ENCODE results near the gene CTSK.
"Not testable (repeated sequence)": the region's sequence is repeated elsewhere in the genome, so short reads cannot be mapped to it uniquely, and the experiment has no call there.

The CTSK gene

GRCh38 chr1:150808121-150808520 is at the start of gene CTSK:
Gene CTSK, minus strand, starts transcription at chr1:150808260. Its CDS starts 1,455 bp downstream, at chr1:150806805.
- peak; percentile 42 for DNase-seq

GRCh38 chr1:150852734-150853133 is 44.7 kb upstream of the CTSK start:
- not testable (repeated sequence) for DNase-seq

GRCh38 chr1:150850801-150851362 is 42.8 kb upstream of the CTSK start:
- DNase-seq = not testable (repeated sequence)

- no peak for DNase-seq
These were observed 38.5 kb upstream of the CTSK start for GRCh38 chr1:150846473-150847146.

- no peak for DNase-seq
These were observed 35.4 kb upstream of the CTSK start for GRCh38 chr1:150843474-150843873.

- no peak for DNase-seq
These were observed 34.9 kb upstream of the CTSK start for GRCh38 chr1:150842964-150843363.

- DNase-seq = no peak
These were observed 34.3 kb upstream of the CTSK start for GRCh38 chr1:150842343-150842742.

GRCh38 chr1:150841626-150842025 is 33.6 kb upstream of the CTSK start:
- DNase-seq = no peak

GRCh38 chr1:150840850-150841249 is 32.8 kb upstream of the CTSK start:
- not testable (repeated sequence) for DNase-seq

GRCh38 chr1:150836129-150836773 is 28.2 kb upstream of the CTSK start:
- DNase-seq = no peak

GRCh38 chr1:150833961-150834360 is 25.9 kb upstream of the CTSK start:
- DNase-seq = not testable (repeated sequence)

GRCh38 chr1:150832597-150832996 is 24.5 kb upstream of the CTSK start:
- no peak for DNase-seq

- DNase-seq = no peak
These were observed 21.7 kb upstream of the CTSK start for GRCh38 chr1:150829751-150830150.

- DNase-seq = no peak
These were observed 18.2 kb upstream of the CTSK start for GRCh38 chr1:150826299-150826698.

GRCh38 chr1:150820730-150821512 is 12.9 kb upstream of the CTSK start:
- DNase-seq = peak; percentile 45

GRCh38 chr1:150815871-150816270 is 7.8 kb upstream of the CTSK start:
- no peak for DNase-seq

- peak; percentile 48 for DNase-seq
These were observed 5.1 kb upstream of the CTSK start for GRCh38 chr1:150813028-150813707.

GRCh38 chr1:150810958-150811659 is 3.0 kb upstream of the CTSK start:
- DNase-seq = no peak

GRCh38 chr1:150809651-150810050 is 1.6 kb upstream of the CTSK start:
- peak; percentile 83 for DNase-seq

GRCh38 chr1:150808846-150809245 is 786 bp upstream of the CTSK start:
- peak; percentile 46 for DNase-seq

- peak; percentile 60 for DNase-seq
These were observed 624 bp downstream of the CTSK start for GRCh38 chr1:150807249-150808023.

Measured in fibroblast of skin of right quadriceps (primary cell).